HCT116 (cell line): ENCODE data around the gene STK32C. TPM values are rescaled to one million over a fixed set of nuclear protein-coding genes. Genes with fewer than 3 reads are reported as not detected.

Experiments used
- ATAC-seq: fragments of 200-7000 bp; cut with Tn5 transposase; 2 replicates; pipeline ENCODE4 v1.9.1; 2020; ENCODE audit warnings: mild to moderate bottlenecking, moderate library complexity
- BruUV-seq: library from RNA; stranded (reverse); fragments of 400-500 nt; replicated peaks from 2 replicates; lab custom pipeline; 2021; lab: Mats Ljungman, UMichigan
- CTCF ChIA-PET: fragments of 300-600 bp; sonication (Branson Sonifier 250); formaldehyde crosslinking; loops from one replicate; lab custom pipeline; 2021; ENCODE audit warnings: antibody characterized with exemption; lab: Charles Lee
- POLR2A ChIA-PET: fragments of 300-600, 350-600 bp; sonication (Branson Sonifier 250); formaldehyde crosslinking; loops from one replicate; lab custom pipeline; 2021; ENCODE audit warnings: antibody characterized with exemption; lab: Charles Lee
- RAD21 ChIA-PET, 2 experiments: fragments of 300-600 bp; sonication (Branson Sonifier 250); formaldehyde crosslinking; loops; one replicate each; lab custom pipeline; 2023; ENCODE audit warnings: low total read pairs in 2 of 2; ENCODE audit not compliant: uncharacterized antibody in 2 of 2, unreplicated experiment in 2 of 2, low non-redundant PET in 1 of 2; lab: Charles Lee
- DNase-seq: peaks from one replicate; pipeline ENCODE4 v3.0.0-alpha.2; 2010; ENCODE audit warnings: low read depth, low spot score
- H2AFZ ChIP-seq: fragments of 200-600 bp; shearing (Covaris generic), sonication (generic); 2 replicates; pipeline ENCODE4 v1.6.1; 2017; ENCODE audit warnings: low read depth, mixed run types, mixed read lengths, antibody characterized with exemption, low read length; ENCODE audit not compliant: poor library complexity, severe bottlenecking
- H3K27ac ChIP-seq: 2 replicates; pipeline ENCODE4 v1.5.1; 2012; ENCODE audit warnings: low read depth, low read length
- H3K27me3 ChIP-seq: fragments of 200-600 bp; sonication (generic); 2 replicates; pipeline ENCODE4 v1.6.1; 2016; ENCODE audit warnings: mixed run types, low read length, mixed read lengths; ENCODE audit not compliant: insufficient read depth
- H3K36me3 ChIP-seq, 2 experiments: fragments of 200-500 bp in 1 of 2; fragments of 200-600 bp in 1 of 2; sonication (Bioruptor generic) in 1 of 2; sonication (generic) in 1 of 2; 2 replicates each; pipeline versions ENCODE4 v1.5.1 to v1.6.1; 2014 to 2016; ENCODE audit warnings: low read length in 2 of 2, inconsistent platforms in 1 of 2, mixed read lengths in 1 of 2, mixed run types in 1 of 2; ENCODE audit not compliant: insufficient read depth in 2 of 2, control insufficient read depth in 1 of 2
- H3K4me1 ChIP-seq, 2 experiments: fragments of 200-600 bp in 1 of 2; sonication (generic) in 1 of 2; 2 replicates each; pipeline versions ENCODE4 v1.5.1 to v1.6.1; 2012 to 2017; ENCODE audit warnings: low read length in 2 of 2, inconsistent platforms in 1 of 2, mild to moderate bottlenecking in 1 of 2, mixed read lengths in 1 of 2, mixed run types in 1 of 2, moderate library complexity in 1 of 2; ENCODE audit not compliant: insufficient read depth in 2 of 2, control insufficient read depth in 1 of 2
- H3K4me2 ChIP-seq: fragments of 200-600 bp; sonication (generic); 2 replicates; pipeline ENCODE4 v1.6.1; 2017; ENCODE audit warnings: mixed run types, low read length, mixed read lengths
- H3K4me3 ChIP-seq, 2 experiments: fragments of 200-600 bp in 1 of 2; sonication (generic) in 1 of 2; replicated peaks in 1 of 2; 2 replicates each; pipeline ENCODE4 v1.5.1; 2011 to 2016; ENCODE audit warnings: low read length in 2 of 2, control low read depth in 1 of 2, low read depth in 1 of 2, mild to moderate bottlenecking in 1 of 2, mixed read lengths in 1 of 2, mixed run types in 1 of 2
- H3K79me2 ChIP-seq: fragments of 200-600 bp; sonication (generic); 2 replicates; pipeline ENCODE4 v1.6.1; 2017; ENCODE audit warnings: mild to moderate bottlenecking, mixed run types, low read length, moderate library complexity, mixed read lengths; ENCODE audit not compliant: insufficient read depth
- H3K9ac ChIP-seq: fragments of 200-600 bp; sonication (generic); 2 replicates; pipeline ENCODE4 v1.6.1; 2016; ENCODE audit warnings: low read length, mixed read lengths
- H3K9me2 ChIP-seq: fragments of 200-600 bp; sonication (generic), shearing (Covaris generic); 2 replicates; pipeline ENCODE4 v1.6.1; 2017; ENCODE audit warnings: mixed run types, mild to moderate bottlenecking, moderate library complexity; ENCODE audit not compliant: insufficient read depth
- H3K9me3 ChIP-seq, 2 experiments: fragments of 200-500 bp in 1 of 2; fragments of 200-600 bp in 1 of 2; sonication (Bioruptor generic) in 1 of 2; sonication (generic) in 1 of 2; 2 replicates each; pipeline ENCODE4 v1.6.1; 2014 to 2017; ENCODE audit warnings: low read length in 2 of 2, mixed read lengths in 2 of 2, inconsistent platforms in 1 of 2, low read depth in 1 of 2, mild to moderate bottlenecking in 1 of 2, mixed run types in 1 of 2, moderate library complexity in 1 of 2; ENCODE audit not compliant: control insufficient read depth in 1 of 2, insufficient read depth in 1 of 2
- H4K20me1 ChIP-seq: fragments of 200-600 bp; sonication (generic), shearing (Covaris generic); 2 replicates; pipeline ENCODE4 v1.6.1; 2017; ENCODE audit warnings: mixed run types, mild to moderate bottlenecking, moderate library complexity; ENCODE audit not compliant: insufficient read depth
- ATF3 ChIP-seq: IDR thresholded peaks from 2 replicates; pipeline ENCODE4 v1.6.1; 2012
- CBX3 ChIP-seq: IDR thresholded peaks from 2 replicates; pipeline ENCODE4 v1.6.1; 2012; ENCODE audit warnings: low read depth
- CTCF ChIP-seq, 3 experiments: fragments of 200-600 bp in 1 of 3; sonication (generic) in 1 of 3; IDR thresholded peaks in 2 of 3; conservative IDR thresholded peaks in 1 of 3; 2 replicates each; pipeline ENCODE4 v1.5.1; 2012 to 2017; ENCODE audit warnings: low read depth in 2 of 3, low read length in 2 of 3, antibody characterized with exemption in 1 of 3, borderline replicate concordance in 1 of 3, control low read depth in 1 of 3, mild to moderate bottlenecking in 1 of 3, mixed read lengths in 1 of 3, mixed run types in 1 of 3, moderate library complexity in 1 of 3; ENCODE audit not compliant: insufficient read depth in 1 of 3
- EZH2phosphoT487 ChIP-seq: fragments of 200-600 bp; IDR thresholded peaks from 2 replicates; pipeline ENCODE4 v1.6.1; 2018; ENCODE audit warnings: antibody characterized with exemption, borderline replicate concordance
- JUND ChIP-seq: IDR thresholded peaks from 2 replicates; pipeline ENCODE4 v1.6.1; 2012
- POLR2A ChIP-seq: IDR thresholded peaks from 2 replicates; pipeline ENCODE4 v1.7.0; 2011; ENCODE audit warnings: borderline replicate concordance; ENCODE audit not compliant: insufficient read depth, insufficient read length; ENCODE audit errors: extremely low read depth
- POLR2AphosphoS5 ChIP-seq: IDR thresholded peaks from 2 replicates; pipeline ENCODE4 v1.6.1; 2011; ENCODE audit warnings: mild to moderate bottlenecking, low read depth, low read length, moderate library complexity
- REST ChIP-seq: IDR thresholded peaks from 2 replicates; pipeline ENCODE4 v1.6.1; 2012; ENCODE audit warnings: low read depth
- SIN3A ChIP-seq: IDR thresholded peaks from 2 replicates; pipeline ENCODE4 v1.6.1; 2012; ENCODE audit warnings: low read depth
- SP1 ChIP-seq: IDR thresholded peaks from 2 replicates; pipeline ENCODE4 v1.6.1; 2012; ENCODE audit warnings: low read depth
- SRF ChIP-seq: IDR thresholded peaks from 2 replicates; pipeline ENCODE4 v1.6.1; 2012; ENCODE audit warnings: low read depth
- TCF7L2 ChIP-seq: IDR thresholded peaks from 2 replicates; pipeline ENCODE4 v1.7.0; 2011; ENCODE audit warnings: borderline replicate concordance, inconsistent platforms; ENCODE audit not compliant: insufficient read depth, insufficient read length; ENCODE audit errors: extremely low read depth
- YY1 ChIP-seq: IDR thresholded peaks from 2 replicates; pipeline ENCODE4 v1.6.1; 2011; ENCODE audit warnings: low read length, low read depth, moderate library complexity, mild to moderate bottlenecking; ENCODE audit not compliant: insufficient replicate concordance; ENCODE audit errors: extremely low read depth
- ZFX ChIP-seq: fragments of 450-650 bp; IDR thresholded peaks from 2 replicates; pipeline ENCODE4 v1.6.1; 2017
- ZNF274 ChIP-seq: fragments of 200-500 bp; sonication (Bioruptor generic); IDR thresholded peaks from 2 replicates; pipeline ENCODE4 v1.6.1; 2014; ENCODE audit warnings: mild to moderate bottlenecking, low read depth, low read length, inconsistent platforms
- intact Hi-C: fragments of 100-400 bp; cut with micrococcal nuclease; formaldehyde crosslinking; loops from 2 replicates; pipeline ENCODE4 v1.10.0; 2022
- total RNA-seq: library from RNA; stranded (reverse); gene quantifications from one replicate; pipeline ENCODE4 v1.2.1, GENCODE V29; 2021; ENCODE audit not compliant: unreplicated experiment
- TF ChIP-seq, protein P1 (sequence below): IDR thresholded peaks from 2 replicates; pipeline ENCODE4 v1.6.1; 2011; ENCODE audit warnings: mild to moderate bottlenecking, low read length, moderate library complexity; ENCODE audit not compliant: insufficient replicate concordance; ENCODE audit errors: extremely low read depth

The STK32C gene
- total RNA-seq, 1 experiment from 2014 or later: 29.7 TPM

GRCh38 chr10:132212816-132213215, 94.9 kb downstream of the STK32C start:
- TF ChIP-seq ATF3 (no peak), TCF7L2 (no peak), POLR2AphosphoS5 (no peak), CTCF (IDR thresholded peaks at IDR 0.05 in 2 of 3, conservative IDR thresholded peaks at IDR 0.05 in 1 of 3; ENCODE audit: borderline replicate concordance in 1 of 3, insufficient read depth in 1 of 3, low read depth in 2 of 3, low read length in 2 of 3) (no peak), SRF (no peak), YY1 (no peak), ZNF274 (no peak), EZH2phosphoT487 (no peak), JUND (no peak), REST (no peak), POLR2A (no peak), ZFX (no peak), SP1 (no peak), CBX3 (no peak), SIN3A (no peak)
- TF ChIP-seq, protein P1, sequence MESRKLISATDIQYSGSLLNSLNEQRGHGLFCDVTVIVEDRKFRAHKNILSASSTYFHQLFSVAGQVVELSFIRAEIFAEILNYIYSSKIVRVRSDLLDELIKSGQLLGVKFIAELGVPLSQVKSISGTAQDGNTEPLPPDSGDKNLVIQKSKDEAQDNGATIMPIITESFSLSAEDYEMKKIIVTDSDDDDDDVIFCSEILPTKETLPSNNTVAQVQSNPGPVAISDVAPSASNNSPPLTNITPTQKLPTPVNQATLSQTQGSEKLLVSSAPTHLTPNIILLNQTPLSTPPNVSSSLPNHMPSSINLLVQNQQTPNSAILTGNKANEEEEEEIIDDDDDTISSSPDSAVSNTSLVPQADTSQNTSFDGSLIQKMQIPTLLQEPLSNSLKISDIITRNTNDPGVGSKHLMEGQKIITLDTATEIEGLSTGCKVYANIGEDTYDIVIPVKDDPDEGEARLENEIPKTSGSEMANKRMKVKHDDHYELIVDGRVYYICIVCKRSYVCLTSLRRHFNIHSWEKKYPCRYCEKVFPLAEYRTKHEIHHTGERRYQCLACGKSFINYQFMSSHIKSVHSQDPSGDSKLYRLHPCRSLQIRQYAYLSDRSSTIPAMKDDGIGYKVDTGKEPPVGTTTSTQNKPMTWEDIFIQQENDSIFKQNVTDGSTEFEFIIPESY: no peak
- Histone ChIP-seq H3K9me3 (no peaks in the 10 kb centered on the region), H4K20me1 (no peaks in the 10 kb centered on the region), H3K79me2 (no peaks in the 10 kb centered on the region), H3K27ac (no peak overlapping the region), H3K9me2 (no peaks in the 10 kb centered on the region), H3K27me3 (no peaks in the 10 kb centered on the region), H2AFZ (no peak overlapping the region), H3K9ac (no peak overlapping the region), H3K4me2 (no peak overlapping the region), H3K4me1 (no peaks in the 10 kb centered on the region), H3K4me3 (no peak overlapping the region), H3K36me3 (no peaks in the 10 kb centered on the region)
- CTCF ChIA-PET: no interaction called here
- RAD21 ChIA-PET: no interaction called here
- POLR2A ChIA-PET: no interaction called here
- intact Hi-C loops: no loop called here
- DNase-seq: no peak
- no peak for ATAC-seq
- BruUV-seq: no TSS peak
